ENCODE data around the gene HMGB2.

The HMGB2 gene

GRCh38 chr4:173284463-173284862 lies 49.7 kb downstream of the HMGB2 start:
- H3K4ac ChIP-seq (ENCODE audit: low read depth in 1 of 2, low read length in 2 of 2): no peak overlapping the region
- H3K9ac ChIP-seq (ENCODE audit: low read length): no peak overlapping the region
- H4K91ac ChIP-seq (ENCODE audit: low read length): no peak overlapping the region
- H2AK5ac ChIP-seq (ENCODE audit: low read length, severe bottlenecking): no peak overlapping the region
- peaks cover 0 to 21% of the 10 kb centered on the region in 2 experiments for H3K36me3 ChIP-seq (ENCODE audit: control insufficient read depth in 1 of 2, insufficient read depth in 2 of 2, low read depth in 1 of 2, low read length in 2 of 2)
- peaks cover 54% of the 10 kb centered on the region for H3K9me3 ChIP-seq (ENCODE audit: control insufficient read depth, low read length)
- H3K4me1 ChIP-seq (ENCODE audit: control insufficient read depth, insufficient read depth, low read depth, low read length): no peaks in the 10 kb centered on the region
- H2BK5ac ChIP-seq (ENCODE audit: low read depth, low read length, poor library complexity, severe bottlenecking): no peak overlapping the region
- H2AFZ ChIP-seq (ENCODE audit: low read depth, low read length): no peak overlapping the region
- H3K18ac ChIP-seq (ENCODE audit: low read depth in 1 of 2, low read length in 2 of 2): no peak overlapping the region
- H3K79me1 ChIP-seq (replicated peaks; ENCODE audit: low read length, poor library complexity, severe bottlenecking): peaks cover 45% of the 10 kb centered on the region
- H3K27me3 ChIP-seq (ENCODE audit: control insufficient read depth in 1 of 2, insufficient read depth in 1 of 2, low read length in 2 of 2): no peaks in the 10 kb centered on the region
- H3K4me2 ChIP-seq (ENCODE audit: low read length, poor library complexity, severe bottlenecking): no peak overlapping the region
- no peak overlapping the region for H3K23ac ChIP-seq (ENCODE audit: low read length in 2 of 2)
- H3K14ac ChIP-seq (ENCODE audit: low read length in 2 of 2): no peak overlapping the region
- no peak overlapping the region for H3K27ac ChIP-seq (ENCODE audit: low read length, poor library complexity, severe bottlenecking)
- H4K8ac ChIP-seq (ENCODE audit: low read length): no peak overlapping the region
- H2BK120ac ChIP-seq (ENCODE audit: low read depth, low read length): no peak overlapping the region
- H2BK15ac ChIP-seq (ENCODE audit: low read depth, poor library complexity, severe bottlenecking): no peak overlapping the region
- DNase-seq: no peak
- H2BK12ac ChIP-seq (ENCODE audit: low read length in 2 of 2): no peak overlapping the region
- no peak overlapping the region for H3K4me3 ChIP-seq (ENCODE audit: insufficient read depth in 1 of 2, low read depth in 1 of 2, low read length in 2 of 2)

DNA sequence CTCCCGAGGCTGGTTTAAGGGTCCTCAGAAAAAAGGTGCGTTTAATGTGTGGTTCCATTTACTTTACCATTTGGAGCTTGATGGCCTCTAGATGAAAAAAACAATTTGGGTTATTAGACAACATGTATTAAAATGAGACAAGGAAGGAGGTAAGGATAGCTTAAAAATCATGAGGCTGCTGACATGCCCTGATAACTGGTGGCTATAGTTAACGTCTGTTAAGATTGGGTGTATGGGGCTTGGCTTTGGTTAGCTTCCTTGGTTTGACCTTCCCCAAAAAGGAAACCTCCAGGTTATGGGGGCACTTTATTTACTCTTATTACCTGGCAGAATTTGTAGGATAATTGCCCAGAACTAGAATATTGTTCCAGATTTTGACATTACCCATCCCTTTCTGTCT lies 51.5 kb downstream of the HMGB2 start:
- H3K9me3 ChIP-seq (ENCODE audit: control insufficient read depth, low read length): peaks cover 53% of the 10 kb centered on the region
- no peak overlapping the region for H2AFZ ChIP-seq (ENCODE audit: low read depth, low read length)
- no peaks in the 10 kb centered on the region for H3K27me3 ChIP-seq (ENCODE audit: control insufficient read depth in 1 of 2, insufficient read depth in 1 of 2, low read length in 2 of 2)
- H3K4ac ChIP-seq (ENCODE audit: low read depth in 1 of 2, low read length in 2 of 2): no peak overlapping the region
- H3K36me3 ChIP-seq (ENCODE audit: control insufficient read depth in 1 of 2, insufficient read depth in 2 of 2, low read depth in 1 of 2, low read length in 2 of 2): peaks cover 0 to 18% of the 10 kb centered on the region in 2 experiments
- peaks cover 38% of the 10 kb centered on the region for H3K79me1 ChIP-seq (replicated peaks; ENCODE audit: low read length, poor library complexity, severe bottlenecking)
- H3K27ac ChIP-seq (ENCODE audit: low read length, poor library complexity, severe bottlenecking): no peak overlapping the region
- no peak overlapping the region for H3K18ac ChIP-seq (ENCODE audit: low read depth in 1 of 2, low read length in 2 of 2)
- no peak overlapping the region for H3K9ac ChIP-seq (ENCODE audit: low read length)
- H3K4me2 ChIP-seq (ENCODE audit: low read length, poor library complexity, severe bottlenecking): no peak overlapping the region
- H3K14ac ChIP-seq (ENCODE audit: low read length in 2 of 2): no peak overlapping the region
- no peak for DNase-seq
- H2BK12ac ChIP-seq (ENCODE audit: low read length in 2 of 2): no peak overlapping the region
- WGBS: 98% methylated on average over 3 of the region's 3 CpGs
- H2BK5ac ChIP-seq (ENCODE audit: low read depth, low read length, poor library complexity, severe bottlenecking): no peak overlapping the region
- H4K91ac ChIP-seq (ENCODE audit: low read length): no peak overlapping the region
- H4K8ac ChIP-seq (ENCODE audit: low read length): no peak overlapping the region
- no peak overlapping the region for H2BK15ac ChIP-seq (ENCODE audit: low read depth, poor library complexity, severe bottlenecking)
- no peak overlapping the region for H3K23ac ChIP-seq (ENCODE audit: low read length in 2 of 2)
- H3K4me1 ChIP-seq (ENCODE audit: control insufficient read depth, insufficient read depth, low read depth, low read length): no peaks in the 10 kb centered on the region
- H2AK5ac ChIP-seq (ENCODE audit: low read length, severe bottlenecking): no peak overlapping the region
- H2BK120ac ChIP-seq (ENCODE audit: low read depth, low read length): no peak overlapping the region
- no peak overlapping the region for H3K4me3 ChIP-seq (ENCODE audit: insufficient read depth in 1 of 2, low read depth in 1 of 2, low read length in 2 of 2)

DNA sequence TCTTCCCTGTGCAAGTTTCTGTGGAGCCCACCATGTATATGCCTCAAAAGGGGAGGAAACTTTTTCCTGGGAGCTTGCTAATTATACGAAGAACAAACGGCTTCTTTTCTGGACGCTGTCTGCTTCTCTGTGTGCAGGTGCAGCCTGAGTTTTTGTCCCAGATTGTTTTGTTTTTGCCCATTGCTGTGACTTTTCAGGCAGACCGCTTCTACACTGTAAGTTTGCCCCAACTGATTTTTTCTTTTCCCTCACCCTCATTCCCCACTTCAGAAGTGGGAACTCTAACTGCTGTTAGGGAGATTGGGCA lies 51.9 kb downstream of the HMGB2 start:
- H3K14ac ChIP-seq (ENCODE audit: low read length in 2 of 2): no peak overlapping the region
- H3K4ac ChIP-seq (ENCODE audit: low read depth in 1 of 2, low read length in 2 of 2): peak overlapping the region in 1 of 2 experiments; percentile 5
- no peak overlapping the region for H2BK120ac ChIP-seq (ENCODE audit: low read depth, low read length)
- H3K4me1 ChIP-seq (ENCODE audit: control insufficient read depth, insufficient read depth, low read depth, low read length): no peaks in the 10 kb centered on the region
- H2AFZ ChIP-seq (ENCODE audit: low read depth, low read length): no peak overlapping the region
- no peak overlapping the region for H3K4me3 ChIP-seq (ENCODE audit: insufficient read depth in 1 of 2, low read depth in 1 of 2, low read length in 2 of 2)
- H2AK5ac ChIP-seq (ENCODE audit: low read length, severe bottlenecking): no peak overlapping the region
- H2BK12ac ChIP-seq (ENCODE audit: low read length in 2 of 2): no peak overlapping the region
- H3K27ac ChIP-seq (ENCODE audit: low read length, poor library complexity, severe bottlenecking): no peak overlapping the region
- H4K91ac ChIP-seq (ENCODE audit: low read length): no peak overlapping the region
- no peak overlapping the region for H2BK15ac ChIP-seq (ENCODE audit: low read depth, poor library complexity, severe bottlenecking)
- WGBS: 95% methylated on average over 3 of the region's 4 CpGs
- peaks cover 36% of the 10 kb centered on the region for H3K79me1 ChIP-seq (replicated peaks; ENCODE audit: low read length, poor library complexity, severe bottlenecking)
- no peak overlapping the region for H4K8ac ChIP-seq (ENCODE audit: low read length)
- H3K9ac ChIP-seq (ENCODE audit: low read length): no peak overlapping the region
- peaks cover 49% of the 10 kb centered on the region for H3K9me3 ChIP-seq (ENCODE audit: control insufficient read depth, low read length)
- no peak overlapping the region for H3K4me2 ChIP-seq (ENCODE audit: low read length, poor library complexity, severe bottlenecking)
- H3K18ac ChIP-seq (ENCODE audit: low read depth in 1 of 2, low read length in 2 of 2): no peak overlapping the region
- H3K27me3 ChIP-seq (ENCODE audit: control insufficient read depth in 1 of 2, insufficient read depth in 1 of 2, low read length in 2 of 2): no peaks in the 10 kb centered on the region
- H3K36me3 ChIP-seq (ENCODE audit: control insufficient read depth in 1 of 2, insufficient read depth in 2 of 2, low read depth in 1 of 2, low read length in 2 of 2): peaks cover 0 to 14% of the 10 kb centered on the region in 2 experiments
- no peak for DNase-seq
- no peak overlapping the region for H3K23ac ChIP-seq (ENCODE audit: low read length in 2 of 2)
- no peak overlapping the region for H2BK5ac ChIP-seq (ENCODE audit: low read depth, low read length, poor library complexity, severe bottlenecking)

- Histone ChIP-seq H2BK12ac (ENCODE audit: low read length in 2 of 2) (no peak overlapping the region), H2BK5ac (ENCODE audit: low read depth, low read length, poor library complexity, severe bottlenecking) (no peak overlapping the region), H3K14ac (ENCODE audit: low read length in 2 of 2) (no peak overlapping the region), H3K9me3 (ENCODE audit: control insufficient read depth, low read length) (peaks cover 47% of the 10 kb centered on the region), H3K79me1 (replicated peaks; ENCODE audit: low read length, poor library complexity, severe bottlenecking) (peaks cover 32% of the 10 kb centered on the region), H3K23ac (ENCODE audit: low read length in 2 of 2) (no peak overlapping the region), H3K18ac (ENCODE audit: low read depth in 1 of 2, low read length in 2 of 2) (no peak overlapping the region), H3K9ac (ENCODE audit: low read length) (no peak overlapping the region), H2AFZ (ENCODE audit: low read depth, low read length) (no peak overlapping the region), H3K36me3 (ENCODE audit: control insufficient read depth in 1 of 2, insufficient read depth in 2 of 2, low read depth in 1 of 2, low read length in 2 of 2) (peaks cover 0 to 13% of the 10 kb centered on the region in 2 experiments), H3K27me3 (ENCODE audit: control insufficient read depth in 1 of 2, insufficient read depth in 1 of 2, low read length in 2 of 2) (no peaks in the 10 kb centered on the region), H4K8ac (ENCODE audit: low read length) (no peak overlapping the region), H2BK15ac (ENCODE audit: low read depth, poor library complexity, severe bottlenecking) (no peak overlapping the region), H2AK5ac (ENCODE audit: low read length, severe bottlenecking) (no peak overlapping the region), H2BK120ac (ENCODE audit: low read depth, low read length) (no peak overlapping the region), H3K4ac (ENCODE audit: low read depth in 1 of 2, low read length in 2 of 2) (peak overlapping the region in 1 of 2 experiments; percentile 5), H3K4me2 (ENCODE audit: low read length, poor library complexity, severe bottlenecking) (no peak overlapping the region), H4K91ac (ENCODE audit: low read length) (no peak overlapping the region), H3K4me3 (ENCODE audit: insufficient read depth in 1 of 2, low read depth in 1 of 2, low read length in 2 of 2) (no peak overlapping the region), H3K27ac (ENCODE audit: low read length, poor library complexity, severe bottlenecking) (no peak overlapping the region), H3K4me1 (ENCODE audit: control insufficient read depth, insufficient read depth, low read depth, low read length) (no peaks in the 10 kb centered on the region)
- WGBS: 96% methylated on average over 14 of the region's 14 CpGs
- DNase-seq: no peak
Observed at GRCh38 chr4:173281406-173282255, 52.5 kb downstream of the HMGB2 start.
